GM19240 (cell line): ENCODE results near the gene TMEM165.

Experiments used
- DNase-seq: peaks from one replicate; pipeline ENCODE4 v3.0.0; 2011; ENCODE audit warnings: low spot score; ENCODE audit not compliant: insufficient read length

Gene TMEM165

DNA sequence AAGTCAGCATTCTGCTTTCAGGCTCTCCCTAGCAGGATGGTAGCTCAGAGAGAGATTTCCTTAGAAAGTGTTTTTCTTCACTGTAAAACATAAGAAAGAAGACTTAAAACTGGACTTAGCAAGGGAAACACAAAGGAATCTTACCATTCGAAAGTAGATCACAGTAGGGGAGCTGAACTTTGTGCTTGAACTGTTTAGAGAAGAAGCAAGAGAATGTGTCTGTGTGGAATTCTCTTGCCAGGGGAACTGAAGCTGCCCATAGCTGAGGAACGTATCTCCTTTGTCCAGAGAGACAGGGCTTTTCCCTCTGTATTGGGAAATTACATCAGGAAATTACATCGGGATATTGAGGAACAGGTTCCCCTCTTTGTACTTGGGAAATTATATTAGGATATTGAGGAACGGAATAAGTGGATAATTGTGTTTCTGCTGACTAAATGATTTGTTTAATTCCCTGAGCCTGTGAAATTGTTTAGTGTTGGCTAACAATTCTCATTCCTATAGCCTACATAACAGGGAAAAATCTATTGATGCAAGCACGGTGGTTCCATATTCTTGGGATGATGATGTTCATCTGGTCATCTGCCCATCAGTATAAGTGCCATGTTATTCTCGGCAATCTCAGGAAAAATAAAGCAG, 28.6 kb upstream of the TMEM165 start:
- no peak for DNase-seq

DNA sequence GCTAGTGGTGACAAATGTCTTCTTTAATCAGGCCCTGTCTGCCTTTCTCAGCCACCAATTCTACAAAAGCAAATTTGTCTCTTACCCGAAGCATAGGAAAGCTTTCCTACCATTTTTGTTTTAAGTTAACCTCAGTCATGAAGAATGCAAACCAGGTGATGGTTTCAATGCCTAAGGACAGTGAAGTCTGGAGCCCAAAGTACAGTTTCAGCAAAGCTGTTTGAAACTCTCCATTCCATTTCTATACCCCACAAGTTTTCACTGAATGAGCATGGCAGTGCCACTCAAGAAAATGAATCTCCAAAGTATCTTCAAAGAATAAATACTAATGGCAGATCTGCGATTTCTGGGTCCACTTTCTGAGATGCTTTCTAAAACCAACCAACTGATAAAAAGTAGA, 25.8 kb upstream of the TMEM165 start:
- no peak for DNase-seq

- DNase-seq: no peak
These were observed 23.5 kb upstream of the TMEM165 start for GRCh38 chr4:55372259-55372658.

DNA sequence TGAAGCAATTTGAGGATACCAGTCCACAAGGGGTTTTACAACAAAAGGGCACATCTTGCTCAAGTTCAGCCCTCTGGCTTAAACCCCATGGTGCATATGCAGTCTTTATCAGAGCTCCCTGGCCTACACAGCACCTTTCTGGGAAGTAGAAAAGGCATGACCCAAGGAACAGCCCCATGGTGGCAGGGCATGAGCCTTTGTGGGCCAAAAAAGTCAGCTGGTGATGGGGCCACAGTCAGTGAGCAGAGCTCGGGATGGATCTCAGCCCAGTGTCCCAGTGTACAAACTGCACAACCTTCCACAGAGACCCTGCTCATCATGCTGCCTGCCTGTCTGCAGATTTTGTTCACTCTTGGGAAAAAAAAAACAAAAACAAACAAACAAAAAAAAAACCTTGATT, 22.3 kb upstream of the TMEM165 start:
- DNase-seq: no peak

DNA sequence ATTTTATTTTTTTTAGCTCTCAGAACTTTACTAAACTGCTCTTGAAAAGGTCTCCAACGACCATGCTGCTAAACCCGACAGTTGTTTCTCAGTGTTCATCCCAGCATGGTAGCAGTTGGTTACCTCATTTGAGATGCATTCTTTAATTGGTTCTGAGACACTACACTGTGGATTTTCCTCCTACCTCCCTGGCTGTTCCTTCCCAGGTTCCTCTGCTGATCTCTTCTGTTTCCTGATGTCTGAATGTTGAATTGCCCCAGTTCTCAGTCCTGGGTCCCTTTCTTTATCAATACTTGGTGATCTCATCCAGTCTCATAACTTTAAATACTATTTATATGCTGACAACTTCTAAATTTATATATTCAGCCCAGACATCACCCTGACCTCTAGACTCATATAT, 19.1 kb upstream of the TMEM165 start:
- DNase-seq: no peak

GRCh38 chr4:55378617-55379467, 16.9 kb upstream of the TMEM165 start:
- no peak for DNase-seq

DNA sequence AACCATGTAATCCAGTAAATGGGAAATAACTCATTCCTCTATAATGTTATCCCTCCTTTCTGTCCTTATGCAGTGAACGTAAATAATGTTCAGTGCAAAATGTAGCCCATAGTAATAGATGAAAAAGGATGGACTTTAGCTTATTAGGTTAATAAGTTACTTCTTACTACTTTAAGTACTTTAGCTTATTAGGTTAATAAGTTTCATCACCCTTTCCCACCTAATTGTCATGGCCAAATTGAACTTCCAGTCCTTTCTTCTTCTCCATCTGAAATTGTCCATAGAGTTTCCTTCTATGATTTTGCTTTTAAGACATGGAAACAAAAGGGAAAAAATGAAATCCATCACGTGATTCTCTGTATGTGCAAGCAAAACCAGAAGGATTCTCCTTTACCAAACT, 15.2 kb upstream of the TMEM165 start:
- DNase-seq: no peak

- no peak for DNase-seq
These were observed 14.3 kb upstream of the TMEM165 start for GRCh38 chr4:55381502-55381901.

- DNase-seq: no peak
These were observed 13.2 kb upstream of the TMEM165 start for GRCh38 chr4:55382488-55383003.

GRCh38 chr4:55385201-55385649, 10.5 kb upstream of the TMEM165 start:
- no peak for DNase-seq

- DNase-seq: no peak
These were observed 9.7 kb upstream of the TMEM165 start for GRCh38 chr4:55386073-55386472.

DNA sequence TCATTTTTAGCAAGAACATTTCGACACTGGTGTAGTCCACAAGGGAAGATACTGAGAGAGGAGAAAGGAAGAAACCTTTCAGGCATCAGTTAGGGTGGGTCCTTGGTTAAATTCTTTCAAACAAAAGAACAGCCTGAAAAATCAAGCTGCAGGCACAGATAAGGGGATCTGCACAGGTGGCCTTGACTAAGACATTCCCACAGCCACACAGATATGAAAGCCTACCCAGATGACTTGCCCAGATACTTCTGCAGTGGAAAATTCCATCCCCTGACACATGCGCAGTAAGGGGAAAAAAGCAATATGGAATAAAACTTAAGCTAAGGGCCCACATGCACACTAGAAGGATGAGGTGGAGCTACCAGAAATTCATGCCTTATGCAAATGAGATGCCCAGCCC, 8.9 kb upstream of the TMEM165 start:
- no peak for DNase-seq

- DNase-seq: no peak
These were observed 2.1 kb upstream of the TMEM165 start for GRCh38 chr4:55393461-55394320.

GRCh38 chr4:55395218-55395528, 584 bp upstream of the TMEM165 start:
- DNase-seq: no peak

GRCh38 chr4:55396308-55397125, 760 bp downstream of the TMEM165 start:
- no peak for DNase-seq

GRCh38 chr4:55397126-55397436, 1.3 kb downstream of the TMEM165 start:
- DNase-seq: no peak

GRCh38 chr4:55397520-55398321, 2.0 kb downstream of the TMEM165 start:
- no peak for DNase-seq

GRCh38 chr4:55398461-55398860, 2.7 kb downstream of the TMEM165 start:
- no peak for DNase-seq

GRCh38 chr4:55398966-55399365, 3.2 kb downstream of the TMEM165 start:
- no peak for DNase-seq

- DNase-seq: no peak
These were observed 3.8 kb downstream of the TMEM165 start for GRCh38 chr4:55399581-55399980.
